GM12878 (cell line): ENCODE data around the gene TAS2R60. TPM values are rescaled to one million over a fixed set of nuclear protein-coding genes. Genes with fewer than 3 reads are reported as not detected.

ENCODE experiments used
- ATAC-seq: fragments of 200-7000 bp; cut with Tn5 transposase; 3 replicates; pipeline ENCODE4 v1.9.1; 2020; ENCODE audit warnings: mild to moderate bottlenecking, moderate library complexity
- BruUV-seq: library from RNA; stranded (reverse); fragments of 400-500 nt; replicated peaks from 2 replicates; lab custom pipeline; 2021; lab: Mats Ljungman, UMichigan
- CTCF ChIA-PET: fragments of 300-600 bp; sonication (Branson Sonifier 250); formaldehyde crosslinking; extraction: SDS; loops from one replicate; lab custom pipeline; 2021; ENCODE audit warnings: inconsistent platforms; lab: Yijun Ruan, JAX
- POLR2A ChIA-PET: fragments of 350-600 bp; formaldehyde crosslinking; extraction: SDS; loops from one replicate; lab custom pipeline; 2021; ENCODE audit warnings: inconsistent platforms; lab: Charles Lee
- RAD21 ChIA-PET: fragments of 300-600 bp; sonication (Branson Sonifier 250); formaldehyde crosslinking; loops from one replicate; lab custom pipeline; 2023; ENCODE audit warnings: antibody characterized with exemption; ENCODE audit not compliant: unreplicated experiment; lab: Charles Lee
- SMC1A ChIA-PET: fragments of 300-600 bp; sonication (Branson Sonifier 250); formaldehyde crosslinking; loops from one replicate; lab custom pipeline; 2023; ENCODE audit not compliant: unreplicated experiment, uncharacterized antibody; lab: Charles Lee
- DNase-seq: peaks from one replicate; pipeline ENCODE4 v3.0.0-alpha.2; 2011; ENCODE audit warnings: low read depth, low spot score
- FAIRE-seq: peaks from 3 replicates; lab custom pipeline; 2011; peaks lifted over from hg19 to GRCh38; lab: Jason Lieb, UNC
- H2AFZ ChIP-seq: 2 replicates; pipeline ENCODE4 v1.6.0; 2011; ENCODE audit warnings: low read depth, low read length, control low read depth; ENCODE audit not compliant: control insufficient read depth
- H3K27ac ChIP-seq: 2 replicates; pipeline ENCODE4 v1.5.1; 2011; ENCODE audit warnings: control low read depth; ENCODE audit not compliant: control insufficient read depth, insufficient read depth
- H3K27me3 ChIP-seq, 2 experiments: replicated peaks in 1 of 2; 2 replicates each; pipeline versions ENCODE4 v1.6.0 to v1.6.1; 2011; ENCODE audit warnings: low read length in 1 of 2; ENCODE audit not compliant: control insufficient read depth in 2 of 2, insufficient read depth in 2 of 2
- H3K36me3 ChIP-seq, 2 experiments: 2 replicates each; pipeline ENCODE4 v1.5.1; 2011; ENCODE audit warnings: low read length in 1 of 2; ENCODE audit not compliant: control insufficient read depth in 2 of 2, insufficient read depth in 2 of 2
- H3K4me1 ChIP-seq: 2 replicates; pipeline ENCODE4 v1.6.1; 2011; ENCODE audit warnings: mild to moderate bottlenecking, low read length, moderate library complexity, mixed read lengths; ENCODE audit not compliant: control insufficient read depth, insufficient read depth
- H3K4me2 ChIP-seq: 2 replicates; pipeline ENCODE4 v1.6.0; 2011; ENCODE audit warnings: control low read depth; ENCODE audit not compliant: control insufficient read depth, insufficient read depth
- H3K4me3 ChIP-seq: fragments of 200-600 bp; sonication (generic); 2 replicates; pipeline ENCODE4 v1.5.1; 2016
- H3K79me2 ChIP-seq: 2 replicates; pipeline ENCODE4 v1.6.0; 2011; ENCODE audit warnings: low read length; ENCODE audit not compliant: control insufficient read depth, insufficient read depth
- H3K9ac ChIP-seq: 2 replicates; pipeline ENCODE4 v1.8.0; 2011; ENCODE audit warnings: low read length, control low read depth, mixed read lengths; ENCODE audit not compliant: control insufficient read depth, insufficient read depth
- H3K9me3 ChIP-seq: replicated peaks from 3 replicates; pipeline ENCODE4 v1.5.1; 2011; ENCODE audit warnings: mild to moderate bottlenecking, low read length; ENCODE audit not compliant: control insufficient read depth, insufficient read depth
- H4K20me1 ChIP-seq: 2 replicates; pipeline ENCODE4 v1.6.0; 2011; ENCODE audit not compliant: control insufficient read depth, insufficient read depth
- BCL11A ChIP-seq: IDR thresholded peaks from 2 replicates; pipeline ENCODE4 v1.6.1; 2011; ENCODE audit warnings: low read depth, low read length
- CBFB ChIP-seq: IDR thresholded peaks from 2 replicates; pipeline ENCODE4 v1.6.1; 2016; ENCODE audit warnings: antibody characterized with exemption, low read depth
- CHD2 ChIP-seq: IDR thresholded peaks from 2 replicates; pipeline ENCODE4 v1.6.1; 2011; ENCODE audit warnings: low read depth, low read length, improper control_type of control experiment, borderline replicate concordance
- CREM ChIP-seq: IDR thresholded peaks from 2 replicates; pipeline ENCODE4 v1.6.1; 2014; ENCODE audit warnings: antibody characterized with exemption, low read depth
- FOS ChIP-seq: IDR thresholded peaks from 3 replicates; pipeline ENCODE4 v1.6.1; 2011; ENCODE audit warnings: borderline replicate concordance; ENCODE audit not compliant: insufficient read length; ENCODE audit errors: extremely low read depth
- GATAD2B ChIP-seq: fragments of 450-650 bp; conservative IDR thresholded peaks from 2 replicates; pipeline ENCODE4 v1.6.1; 2017; ENCODE audit warnings: low read depth, mild to moderate bottlenecking, moderate library complexity
- HDAC2 ChIP-seq: fragments of 200-600 bp; sonication (generic); IDR thresholded peaks from 2 replicates; pipeline ENCODE4 v1.6.1; 2017
- IRF5 ChIP-seq: fragments of 450-650 bp; IDR thresholded peaks from 2 replicates; pipeline ENCODE4 v1.6.1; 2017; ENCODE audit warnings: borderline replicate concordance
- LARP7 ChIP-seq: fragments of 450-650 bp; IDR thresholded peaks from 2 replicates; pipeline ENCODE4 v1.6.1; 2017; ENCODE audit warnings: mild to moderate bottlenecking
- MYC ChIP-seq: IDR thresholded peaks from 2 replicates; pipeline ENCODE4 v1.6.1; 2011; ENCODE audit warnings: mild to moderate bottlenecking, low read length, moderate library complexity, inconsistent platforms; ENCODE audit not compliant: insufficient read depth, insufficient replicate concordance, insufficient read length, severe bottlenecking
- NFXL1 ChIP-seq: fragments of 450-650 bp; IDR thresholded peaks from 2 replicates; pipeline ENCODE4 v1.6.1; 2017; ENCODE audit warnings: antibody characterized with exemption, mild to moderate bottlenecking, borderline replicate concordance
- NFYA ChIP-seq: IDR thresholded peaks from 2 replicates; pipeline ENCODE4 v1.6.1; 2011; ENCODE audit warnings: low read depth, mild to moderate bottlenecking, low read length, improper control_type of control experiment, borderline replicate concordance
- NR2C1 ChIP-seq: fragments of 450-650 bp; IDR thresholded peaks from 2 replicates; pipeline ENCODE4 v1.6.1; 2017; ENCODE audit warnings: antibody characterized with exemption, mild to moderate bottlenecking, moderate library complexity
- PAX5 ChIP-seq: IDR thresholded peaks from 2 replicates; pipeline ENCODE4 v1.6.1; 2011; ENCODE audit warnings: low read depth, low read length, borderline replicate concordance
- TARDBP ChIP-seq: IDR thresholded peaks from 2 replicates; pipeline ENCODE4 v1.6.1; 2016; ENCODE audit warnings: borderline replicate concordance
- TBL1XR1 ChIP-seq: IDR thresholded peaks from 2 replicates; pipeline ENCODE4 v1.6.1; 2012; ENCODE audit warnings: low read depth, low read length, improper control_type of control experiment
- ZNF217 ChIP-seq: fragments of 450-650 bp; IDR thresholded peaks from 2 replicates; pipeline ENCODE4 v1.6.1; 2017; ENCODE audit warnings: antibody characterized with exemption, mild to moderate bottlenecking
- ZZZ3 ChIP-seq: IDR thresholded peaks from 2 replicates; pipeline ENCODE4 v1.6.1; 2011; ENCODE audit warnings: low read depth; ENCODE audit not compliant: control insufficient read depth, insufficient read length
- WGBS: methylation state at CpG from one replicate; pipeline ENCODE4 v1.1.6; 2016; ENCODE audit warnings: low lambda C conversion rate; ENCODE audit not compliant: insufficient replicate concordance, insufficient coverage; ENCODE audit errors: missing lambda C conversion rate; 5-methylcytosine and 5-hydroxymethylcytosine counted together
- in situ Hi-C: fragments of 300-500 bp; cut with MboI; formaldehyde crosslinking; loops from 9 replicates; pipeline ENCODE4 v1.14.3; 2018; ENCODE audit warnings: mixed read lengths
- intact Hi-C: fragments of 100-400 bp; cut with micrococcal nuclease; formaldehyde crosslinking; loops from one replicate; pipeline ENCODE4 v1.14.2; 2022; ENCODE audit not compliant: unreplicated experiment
- polyA plus RNA-seq, 11 experiments: library from polyadenylated mRNA; depleted of rRNA in 4 of 11; unstranded in 6 of 11; stranded (reverse) in 5 of 11; fragments of >200 nt; fragmentation: Nextera tagmentation in 4 of 11; fragmentation: Illumina TruSeq in 1 of 11; extraction: Ambion mirVana in 4 of 11; extraction: Trizol in 1 of 11; gene quantifications; 1 replicate in 1 of 11; 2 replicates in 10 of 11; pipeline versions ENCODE4 v1.2.1 to v1.2.3, GENCODE V29; 2011 to 2016; ENCODE audit warnings: inconsistent platforms in 2 of 11, missing spikeins in 2 of 11, low read depth in 1 of 11
- total RNA-seq, 4 experiments: library from RNA; depleted of rRNA in 3 of 4; stranded (reverse); fragments of >200 nt in 3 of 4; fragmentation: Illumina TruSeq in 1 of 4; extraction: Trizol in 1 of 4; gene quantifications; 2 replicates each; pipeline versions ENCODE4 v1.2.1 to v1.2.3, GENCODE V29; 2013 to 2021
- TF ChIP-seq, protein P1 (sequence below): IDR thresholded peaks from 2 replicates; pipeline ENCODE4 v1.6.1; 2012; ENCODE audit warnings: low read length, inconsistent platforms
- TF ChIP-seq, protein P2 (sequence below): IDR thresholded peaks from 2 replicates; pipeline ENCODE4 v1.6.1; 2011; ENCODE audit warnings: mild to moderate bottlenecking, low read depth, low read length, moderate library complexity; ENCODE audit not compliant: insufficient replicate concordance

Gene TAS2R60
- total and polyA plus RNA-seq, 10 of the 15 experiments (the other 5 are each of a cell fraction or from before 2014, with no cell fraction given) = not detected

DNA sequence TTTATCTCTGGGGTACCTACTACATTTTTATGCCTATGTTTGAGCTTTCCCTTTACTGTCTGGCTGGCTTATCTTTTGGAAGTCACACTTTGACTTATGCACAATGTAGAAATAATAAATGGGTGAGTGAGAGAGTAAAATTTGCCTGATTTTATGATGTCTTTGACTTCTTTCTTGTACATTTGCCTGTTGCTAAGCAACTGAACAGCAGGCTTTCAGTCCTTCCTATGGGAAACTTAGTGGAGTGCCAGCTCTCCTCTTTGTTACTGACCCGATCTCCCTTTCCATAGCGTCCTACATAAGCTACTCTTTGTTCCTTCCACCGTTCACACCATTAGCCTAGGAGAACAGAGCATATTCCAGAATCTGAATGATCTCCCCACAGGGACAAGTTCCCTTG is 4.2 kb downstream of the TAS2R60 start (continued):
- TF ChIP-seq, protein P1, sequence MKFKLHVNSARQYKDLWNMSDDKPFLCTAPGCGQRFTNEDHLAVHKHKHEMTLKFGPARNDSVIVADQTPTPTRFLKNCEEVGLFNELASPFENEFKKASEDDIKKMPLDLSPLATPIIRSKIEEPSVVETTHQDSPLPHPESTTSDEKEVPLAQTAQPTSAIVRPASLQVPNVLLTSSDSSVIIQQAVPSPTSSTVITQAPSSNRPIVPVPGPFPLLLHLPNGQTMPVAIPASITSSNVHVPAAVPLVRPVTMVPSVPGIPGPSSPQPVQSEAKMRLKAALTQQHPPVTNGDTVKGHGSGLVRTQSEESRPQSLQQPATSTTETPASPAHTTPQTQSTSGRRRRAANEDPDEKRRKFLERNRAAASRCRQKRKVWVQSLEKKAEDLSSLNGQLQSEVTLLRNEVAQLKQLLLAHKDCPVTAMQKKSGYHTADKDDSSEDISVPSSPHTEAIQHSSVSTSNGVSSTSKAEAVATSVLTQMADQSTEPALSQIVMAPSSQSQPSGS = no peak
- TF ChIP-seq ZNF217 = no peak
- no peak for TF ChIP-seq ZZZ3
- no peak for TF ChIP-seq NFXL1
- TF ChIP-seq GATAD2B = no peak
- no peak for TF ChIP-seq LARP7
- TF ChIP-seq CREM = no peak
- TF ChIP-seq, all 136 proteins: peak for 0

GRCh38 chr7:143448429-143448828 is 5.2 kb downstream of the TAS2R60 start:
- in situ Hi-C loops (no loop called here), intact Hi-C loops (no loop called here)
- no TSS peak for BruUV-seq

More at GRCh38 chr7:143448429-143448828, 5.2 kb downstream of the TAS2R60 start:
- Histone ChIP-seq H3K27ac (no peak overlapping the region), H3K79me2 (no peaks in the 10 kb centered on the region), H4K20me1 (no peaks in the 10 kb centered on the region), H3K4me1 (no peaks in the 10 kb centered on the region), H3K4me3 (no peak overlapping the region), H3K36me3 (no peaks in the 10 kb centered on the region), H3K9ac (no peak overlapping the region), H3K27me3 (peaks cover 0 to 3% of the 10 kb centered on the region in 2 experiments; a peak in 2 of 4 replicates), H3K9me3 (no peaks in the 10 kb centered on the region), H2AFZ (no peak overlapping the region), H3K4me2 (no peak overlapping the region)
- ChIA-PET CTCF (interaction anchor here (0.6 kb wide), 1 partner anchor 15 kb away, joined by 3 read pairs; no protein-coding TSS in a partner anchor), RAD21 (no interaction called here), POLR2A (no interaction called here), SMC1A (no interaction called here)
- FAIRE-seq (no peak), DNase-seq (no peak), ATAC-seq (no peak)
- TF ChIP-seq NFYA (no peak), HDAC2 (no peak), FOS (no peak), BCL11A (no peak), GATAD2B (no peak), PAX5 (no peak), NR2C1 (no peak), TBL1XR1 (no peak), MYC (no peak), TARDBP (no peak), CHD2 (no peak), IRF5 (no peak), CBFB (no peak)
- TF ChIP-seq, protein P2, sequence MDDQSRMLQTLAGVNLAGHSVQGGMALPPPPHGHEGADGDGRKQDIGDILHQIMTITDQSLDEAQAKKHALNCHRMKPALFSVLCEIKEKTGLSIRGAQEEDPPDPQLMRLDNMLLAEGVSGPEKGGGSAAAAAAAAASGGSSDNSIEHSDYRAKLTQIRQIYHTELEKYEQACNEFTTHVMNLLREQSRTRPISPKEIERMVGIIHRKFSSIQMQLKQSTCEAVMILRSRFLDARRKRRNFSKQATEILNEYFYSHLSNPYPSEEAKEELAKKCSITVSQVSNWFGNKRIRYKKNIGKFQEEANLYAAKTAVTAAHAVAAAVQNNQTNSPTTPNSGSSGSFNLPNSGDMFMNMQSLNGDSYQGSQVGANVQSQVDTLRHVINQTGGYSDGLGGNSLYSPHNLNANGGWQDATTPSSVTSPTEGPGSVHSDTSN = no peak
- WGBS = 28% methylated on average over 2 of the region's 5 CpGs
